Hematopoietic multipotent progenitor cell (in vitro differentiated cells): Measurements from ENCODE around the gene EPC1. TPM values are rescaled to one million over a fixed set of nuclear protein-coding genes. Genes with fewer than 3 reads are reported as not detected.
A peak's percentile ranks its signal among the peaks of the same experiment; 100 is the strongest.
"Not testable (repeated sequence)": the region's sequence is repeated elsewhere in the genome, so short reads cannot be mapped to it uniquely, and the experiment has no call there.

ENCODE experiments used
- DNase-seq, 3 donors: peaks; one replicate each; pipeline ENCODE4 v3.0.0-alpha.2; 2011 to 2015; ENCODE audit warnings: low read depth in 2 of 3, low spot score in 2 of 3
- total RNA-seq: library from RNA; depleted of rRNA; stranded (reverse); fragments of >200 nt; gene quantifications from one replicate; pipeline ENCODE4 v1.2.3, GENCODE V29; 2012

The EPC1 gene, protein sequence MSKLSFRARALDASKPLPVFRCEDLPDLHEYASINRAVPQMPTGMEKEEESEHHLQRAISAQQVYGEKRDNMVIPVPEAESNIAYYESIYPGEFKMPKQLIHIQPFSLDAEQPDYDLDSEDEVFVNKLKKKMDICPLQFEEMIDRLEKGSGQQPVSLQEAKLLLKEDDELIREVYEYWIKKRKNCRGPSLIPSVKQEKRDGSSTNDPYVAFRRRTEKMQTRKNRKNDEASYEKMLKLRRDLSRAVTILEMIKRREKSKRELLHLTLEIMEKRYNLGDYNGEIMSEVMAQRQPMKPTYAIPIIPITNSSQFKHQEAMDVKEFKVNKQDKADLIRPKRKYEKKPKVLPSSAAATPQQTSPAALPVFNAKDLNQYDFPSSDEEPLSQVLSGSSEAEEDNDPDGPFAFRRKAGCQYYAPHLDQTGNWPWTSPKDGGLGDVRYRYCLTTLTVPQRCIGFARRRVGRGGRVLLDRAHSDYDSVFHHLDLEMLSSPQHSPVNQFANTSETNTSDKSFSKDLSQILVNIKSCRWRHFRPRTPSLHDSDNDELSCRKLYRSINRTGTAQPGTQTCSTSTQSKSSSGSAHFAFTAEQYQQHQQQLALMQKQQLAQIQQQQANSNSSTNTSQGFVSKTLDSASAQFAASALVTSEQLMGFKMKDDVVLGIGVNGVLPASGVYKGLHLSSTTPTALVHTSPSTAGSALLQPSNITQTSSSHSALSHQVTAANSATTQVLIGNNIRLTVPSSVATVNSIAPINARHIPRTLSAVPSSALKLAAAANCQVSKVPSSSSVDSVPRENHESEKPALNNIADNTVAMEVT
- total RNA-seq = 70.6 TPM

DNA sequence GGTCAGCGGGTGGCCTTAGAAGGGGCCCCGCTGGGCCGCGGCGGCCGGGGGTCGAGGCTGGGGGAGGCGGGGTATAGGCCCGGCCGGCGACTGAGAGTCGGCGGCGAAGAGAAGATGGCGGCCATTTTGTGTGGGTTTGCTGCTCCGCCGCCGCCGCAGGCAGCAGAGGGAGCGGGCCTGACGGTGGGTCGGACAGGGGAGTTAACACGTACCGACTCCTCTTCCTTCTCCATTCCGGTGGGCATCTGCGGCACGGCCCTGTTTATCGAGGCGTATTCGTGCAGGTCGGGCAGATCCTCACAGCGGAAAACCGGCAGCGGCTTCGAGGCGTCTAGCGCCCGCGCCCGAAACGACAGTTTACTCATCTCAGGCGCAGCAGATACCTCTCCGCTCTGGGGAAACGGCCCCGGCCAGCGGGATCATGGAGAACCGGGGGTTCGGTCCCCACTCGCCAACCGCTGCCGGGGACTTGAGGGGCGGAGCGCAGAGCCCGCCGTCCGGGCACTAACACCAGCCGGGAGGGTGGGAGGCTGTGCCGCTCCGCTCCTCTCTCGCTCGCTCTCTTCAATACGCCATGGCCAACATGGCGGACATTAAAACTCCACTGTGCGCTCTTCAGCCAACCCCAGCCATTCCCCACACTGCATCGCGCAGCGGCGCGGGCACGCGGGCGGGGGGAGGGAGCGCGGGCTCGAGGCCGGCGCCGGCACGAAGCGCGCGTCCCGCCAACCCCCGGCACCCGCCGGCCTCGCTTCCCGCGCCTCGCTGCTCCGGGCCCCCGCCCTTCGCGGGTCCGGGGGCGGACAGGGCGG is at the start of gene EPC1:
TSS of gene EPC1 (minus strand) at position 608 of the 812 bp plus-strand sequence. CDS start at position 365, 243 bp downstream.
- DNase-seq = peak; percentile 86 to 94 (median 91)

DNA sequence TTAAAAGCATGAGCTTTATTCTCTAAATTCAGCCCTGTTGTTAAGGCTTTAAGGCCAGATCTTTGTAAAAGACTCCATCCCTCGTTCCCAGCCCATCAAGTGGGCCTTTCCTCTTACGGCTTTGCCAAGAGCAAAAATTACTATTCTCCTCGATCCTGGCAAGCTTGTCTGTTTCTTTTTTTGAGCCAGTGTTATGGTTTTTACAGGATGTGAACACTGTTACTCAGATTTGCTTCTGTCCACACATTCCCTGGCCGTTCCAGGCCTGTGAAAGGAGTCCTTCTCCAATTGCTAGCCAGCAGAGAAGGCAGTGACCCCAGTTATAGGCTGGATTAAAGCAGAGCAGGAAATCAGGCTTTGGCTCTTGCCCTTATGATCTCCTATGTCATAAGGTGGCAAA is 47.0 kb upstream of the EPC1 start:
- DNase-seq = no peak

DNA sequence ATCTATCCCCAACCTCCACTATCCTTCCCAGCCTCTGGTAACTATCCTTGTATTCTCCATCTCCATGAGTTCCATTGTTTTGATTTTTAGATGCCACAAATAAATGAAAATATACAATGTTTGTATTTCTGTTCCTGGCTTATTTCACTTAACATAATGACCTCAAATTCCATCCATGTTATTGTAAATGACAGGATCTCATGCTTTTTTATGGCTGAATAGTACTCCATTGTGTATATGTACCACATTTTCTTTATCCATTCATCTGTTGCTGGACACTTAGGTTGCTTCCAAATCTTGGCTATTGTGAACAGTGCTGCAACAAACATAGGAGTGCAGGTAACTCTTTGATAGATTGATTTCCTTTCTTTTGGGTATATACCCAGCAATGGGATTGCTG is 45.3 kb upstream of the EPC1 start:
- DNase-seq = not testable (repeated sequence)

DNA sequence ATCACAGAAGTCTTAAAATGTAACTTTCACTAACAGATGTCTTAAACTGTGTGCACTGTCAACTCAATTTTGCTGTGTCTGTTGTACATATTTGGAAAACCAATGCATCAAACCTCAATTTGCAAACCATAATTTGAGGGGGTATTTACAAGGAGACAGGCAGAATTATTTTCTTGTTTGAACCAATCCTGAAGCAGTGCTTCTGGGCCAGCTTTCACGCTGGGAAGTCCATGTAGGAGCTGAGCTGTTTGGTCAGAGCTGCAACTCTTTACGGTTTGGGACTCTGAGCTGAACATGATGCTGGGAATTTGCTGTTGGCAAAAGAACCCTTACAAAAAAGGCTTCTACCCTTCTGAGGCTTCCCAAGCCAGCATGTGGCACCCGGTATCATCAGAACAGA is 43.2 kb upstream of the EPC1 start:
- no peak for DNase-seq

DNA sequence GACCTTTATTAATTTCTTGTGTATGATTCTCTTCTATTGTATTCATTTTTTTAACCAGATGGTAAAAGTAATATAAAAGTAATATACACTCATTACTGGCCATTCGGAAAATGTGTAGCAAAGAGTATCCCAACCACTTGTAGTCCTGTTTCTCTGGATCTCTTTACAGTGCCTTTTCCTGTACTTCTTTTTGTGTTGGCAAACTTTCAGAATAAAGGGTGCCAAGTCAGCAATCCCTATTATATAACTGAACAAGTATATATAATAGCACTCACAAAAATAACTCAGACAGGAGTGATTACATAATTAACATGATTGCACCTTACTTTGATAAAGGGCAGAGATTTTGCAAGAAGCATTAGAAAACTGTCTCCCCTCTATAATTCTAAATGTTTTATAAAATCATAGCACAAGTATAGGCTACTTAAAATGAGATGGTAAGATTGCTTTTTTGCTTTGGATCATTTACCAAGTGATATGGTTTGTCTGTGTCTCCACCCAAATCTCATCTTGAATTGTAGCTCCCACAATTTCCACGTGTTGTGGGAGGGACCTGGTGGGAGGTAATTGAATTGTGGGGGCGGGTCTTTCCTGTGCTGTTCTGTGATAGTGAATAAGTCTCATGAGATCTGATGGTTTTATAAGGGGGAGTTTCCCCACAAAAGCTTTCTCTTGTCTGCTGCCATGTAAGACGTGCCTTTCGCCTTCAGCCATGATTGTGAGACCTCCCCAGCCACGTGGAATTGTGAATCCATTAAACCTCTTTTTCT is 41.5 kb upstream of the EPC1 start:
- DNase-seq = no peak

DNA sequence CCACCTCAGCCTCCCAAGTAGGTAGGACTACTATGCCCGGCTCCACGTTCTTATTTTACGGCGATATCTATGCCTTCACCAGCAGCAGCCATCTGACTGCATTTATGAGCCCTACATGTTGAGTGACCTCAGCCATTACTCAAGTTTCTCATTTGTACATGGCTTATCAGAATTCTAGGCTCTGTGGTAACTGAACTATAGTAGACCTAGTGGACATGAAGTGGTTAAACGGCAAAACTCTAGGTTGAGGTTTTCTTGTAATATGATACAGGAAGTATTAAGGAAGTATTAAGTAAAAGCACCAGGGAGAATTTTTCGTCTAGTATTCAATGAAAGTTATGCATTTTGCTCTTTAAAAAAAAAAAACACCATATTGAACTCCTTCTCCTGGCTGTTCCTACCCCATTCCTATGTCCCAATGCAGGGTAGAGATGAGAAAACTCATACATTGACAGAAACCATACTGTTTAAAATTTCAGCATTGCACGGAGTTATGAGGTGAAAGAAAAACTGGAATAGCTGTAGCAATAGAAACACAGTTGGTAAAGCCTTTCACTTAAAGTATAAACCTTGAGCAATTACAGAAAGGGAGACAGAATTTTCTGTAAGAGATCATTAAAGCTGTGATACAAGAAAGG is 39.8 kb upstream of the EPC1 start:
- DNase-seq = peak in 1 of 3 donors; percentile 25

DNA sequence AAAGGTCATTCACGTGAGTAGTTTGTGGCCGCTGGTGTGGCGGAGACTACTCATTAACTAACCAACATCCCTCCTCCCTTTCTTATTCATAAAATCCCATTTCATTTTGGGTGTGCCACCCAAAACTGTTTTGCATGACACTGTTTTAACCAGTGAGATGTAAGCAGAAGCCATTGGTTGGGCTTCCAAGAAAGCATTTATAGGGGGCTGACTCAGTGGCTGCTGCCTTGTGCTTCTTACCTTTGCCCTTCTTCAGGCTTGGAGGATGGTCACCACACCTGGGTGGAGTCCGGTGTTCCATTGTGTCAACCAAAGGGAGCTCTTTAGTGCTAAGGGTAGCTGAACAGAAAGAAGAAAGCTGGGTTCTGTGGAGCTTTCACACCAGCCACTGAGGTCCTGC is 37.2 kb upstream of the EPC1 start:
- no peak for DNase-seq

DNA sequence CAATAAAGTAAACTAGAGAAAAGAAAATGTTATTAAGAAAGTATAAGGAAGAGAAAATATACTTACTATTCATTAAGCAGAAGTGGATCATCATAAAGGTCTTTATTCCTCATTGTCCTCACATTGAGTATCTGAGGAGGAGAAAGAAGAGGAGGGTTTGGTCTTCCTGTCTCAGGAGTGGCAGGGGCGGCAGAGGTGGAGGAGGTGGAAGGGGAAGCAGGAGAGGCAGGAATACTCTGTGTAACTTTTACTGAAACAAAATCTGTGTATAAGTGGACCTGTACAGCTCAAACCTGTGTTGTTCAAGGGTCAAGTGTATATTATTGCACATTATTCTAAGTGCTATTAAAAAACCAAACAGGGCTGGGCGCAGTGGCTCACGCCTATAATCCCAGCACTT is 34.2 kb upstream of the EPC1 start:
- no peak for DNase-seq

DNA sequence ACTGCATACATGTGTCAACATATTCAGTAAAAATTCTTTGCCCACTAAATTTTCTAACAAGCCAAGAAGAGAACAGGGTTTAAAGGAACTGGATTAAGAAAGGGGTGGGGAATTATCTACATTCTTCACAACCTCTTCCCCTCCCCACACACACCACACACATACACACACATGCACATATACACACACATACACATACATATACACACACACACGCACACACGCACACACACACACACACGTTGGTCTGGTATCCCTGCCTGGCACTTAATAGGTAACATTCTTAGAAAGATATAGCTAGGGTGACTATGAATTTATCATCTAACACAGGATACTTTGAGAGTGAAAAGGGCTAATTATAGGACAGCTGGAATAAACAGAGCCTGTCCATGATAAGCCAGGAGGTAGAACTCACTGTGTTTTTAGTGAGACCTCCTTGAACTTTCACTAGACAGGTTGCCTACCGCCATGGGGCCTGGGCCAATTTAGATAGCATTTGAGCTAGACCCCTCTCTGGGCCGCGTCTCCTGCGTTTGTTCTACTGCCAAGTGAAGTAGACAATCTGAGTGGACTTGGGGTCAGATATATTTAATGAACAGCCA is 33.1 kb upstream of the EPC1 start:
- no peak for DNase-seq

DNA sequence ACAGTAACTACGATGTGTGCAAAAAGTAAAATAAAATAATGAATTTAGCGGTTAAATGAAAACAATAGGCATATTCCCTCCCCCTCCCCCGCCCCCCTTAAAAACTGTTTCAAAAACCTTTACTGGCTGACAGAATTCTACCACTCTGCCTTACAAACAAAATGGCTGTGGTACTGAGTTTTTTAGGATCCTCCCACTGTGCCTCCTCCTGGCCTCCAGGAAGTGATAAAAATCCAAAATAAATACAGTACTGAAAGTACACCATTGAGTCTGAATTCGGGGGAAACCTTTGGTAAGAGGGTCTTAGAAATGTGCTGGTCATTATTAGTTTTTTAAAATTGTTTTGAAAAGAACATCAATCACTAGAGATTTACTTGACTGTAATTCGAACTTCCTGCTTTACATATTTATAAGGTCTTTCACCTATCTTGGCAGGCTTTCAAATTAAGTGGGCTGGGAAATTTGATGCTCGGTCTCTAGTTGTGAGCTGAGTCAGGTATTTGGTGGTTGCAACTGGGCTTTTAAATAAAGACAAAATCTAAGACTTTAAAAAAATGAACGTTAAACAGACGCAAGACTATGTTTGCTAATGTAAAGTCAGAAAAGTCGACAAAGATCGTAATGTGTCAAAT is 32.5 kb upstream of the EPC1 start:
- peak in 2 of 3 donors; percentile 55 to 79 for DNase-seq

DNA sequence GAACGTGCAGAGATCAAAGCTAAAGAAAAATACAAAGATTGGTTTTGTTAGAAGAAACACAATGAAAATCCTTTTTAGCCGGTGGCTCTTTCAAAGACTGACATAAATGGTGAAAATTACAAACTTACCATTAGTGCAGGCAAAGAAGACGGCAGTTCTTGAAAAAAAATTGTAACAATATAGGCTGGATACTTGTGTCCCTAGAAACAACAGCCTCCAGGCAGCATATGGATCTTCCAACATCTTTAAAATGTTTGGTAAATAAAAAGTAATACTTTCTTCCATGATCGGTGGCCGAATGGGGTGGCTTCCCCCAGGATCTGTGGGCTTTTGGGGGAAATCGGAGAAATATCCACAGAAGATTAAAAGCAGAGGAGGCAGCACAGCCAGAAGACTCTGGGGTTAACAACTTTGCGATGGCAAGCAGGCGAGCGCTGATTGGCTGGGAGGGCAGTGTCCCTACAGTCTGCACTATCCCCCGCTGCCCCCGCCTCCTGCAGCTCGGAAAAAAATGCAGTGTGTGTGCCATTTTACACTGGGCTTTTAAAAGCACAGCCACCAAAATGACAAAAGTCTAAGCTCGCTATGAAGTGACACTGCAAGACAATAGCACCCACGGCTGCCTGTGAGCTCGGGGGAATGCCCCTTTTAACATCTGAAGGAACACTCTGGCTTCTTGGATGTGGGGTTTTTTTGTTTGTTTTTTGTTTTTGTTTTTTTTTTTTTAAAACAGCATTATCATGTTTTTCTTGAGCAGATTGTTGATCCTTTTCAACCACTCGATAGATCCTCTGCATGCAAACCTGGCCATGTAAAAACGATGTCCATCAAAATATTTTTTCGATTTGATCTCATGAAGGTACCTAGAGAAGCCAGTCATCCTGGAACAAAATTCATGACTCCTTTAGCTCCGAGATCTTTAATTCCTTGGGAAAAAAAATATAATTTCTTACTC is 31.7 kb upstream of the EPC1 start:
- peak; percentile 71 to 97 (median 91) for DNase-seq

DNA sequence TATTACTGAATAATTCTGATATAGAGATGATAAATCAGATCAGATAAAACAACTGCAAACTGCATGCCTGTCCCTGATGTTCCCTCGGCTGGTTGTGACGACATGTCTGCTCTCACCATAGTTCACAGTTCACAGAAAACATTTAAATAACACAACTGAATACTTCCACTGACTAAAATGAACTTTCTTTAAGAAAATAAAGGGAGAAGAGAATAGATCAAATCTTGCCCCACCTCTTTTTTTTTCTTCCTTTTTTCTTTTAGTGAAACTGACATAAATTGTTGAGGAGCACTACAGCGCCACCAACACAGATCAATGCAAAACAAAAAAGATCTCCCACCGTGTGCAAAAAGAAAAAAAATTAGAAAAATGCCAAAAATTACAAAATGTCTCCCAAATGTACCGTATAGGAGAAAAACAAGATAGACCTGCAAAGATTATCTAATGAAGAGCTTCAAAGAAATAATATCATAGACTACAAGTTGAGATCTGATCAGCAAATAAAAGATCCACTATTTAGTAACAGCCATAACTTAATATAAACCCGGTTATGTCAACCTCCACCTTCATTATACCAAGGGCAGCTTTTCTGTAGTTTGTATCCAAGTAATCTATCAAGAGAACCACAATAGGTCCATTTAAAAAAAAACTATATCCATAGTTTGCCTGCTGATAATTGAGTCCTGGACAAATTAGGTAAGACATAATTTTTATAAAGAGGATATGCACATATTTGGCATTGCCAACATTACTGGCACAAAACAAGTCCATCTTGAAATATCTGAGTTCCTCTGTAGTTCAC is 30.7 kb upstream of the EPC1 start:
- peak in 2 of 3 donors; percentile 53 to 79 for DNase-seq

DNA sequence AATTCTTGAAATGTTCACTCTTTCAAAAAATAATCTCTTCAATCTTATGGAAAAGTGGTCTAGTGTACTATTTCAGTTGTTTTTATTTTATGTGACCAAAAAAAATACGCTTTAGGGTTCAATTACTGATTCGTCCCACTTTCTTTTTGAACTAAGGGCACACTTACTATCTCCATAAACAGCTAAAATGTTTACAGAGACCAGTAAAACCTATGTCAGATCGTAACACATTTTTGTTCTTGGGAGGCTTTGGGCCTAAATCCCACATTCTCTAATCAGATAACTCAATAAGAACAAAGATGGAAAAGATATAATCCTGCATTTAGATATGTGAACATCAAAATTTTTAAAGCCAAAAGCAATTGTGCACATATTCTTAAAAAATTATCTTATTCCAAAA is 29.8 kb upstream of the EPC1 start:
- no peak for DNase-seq

DNA sequence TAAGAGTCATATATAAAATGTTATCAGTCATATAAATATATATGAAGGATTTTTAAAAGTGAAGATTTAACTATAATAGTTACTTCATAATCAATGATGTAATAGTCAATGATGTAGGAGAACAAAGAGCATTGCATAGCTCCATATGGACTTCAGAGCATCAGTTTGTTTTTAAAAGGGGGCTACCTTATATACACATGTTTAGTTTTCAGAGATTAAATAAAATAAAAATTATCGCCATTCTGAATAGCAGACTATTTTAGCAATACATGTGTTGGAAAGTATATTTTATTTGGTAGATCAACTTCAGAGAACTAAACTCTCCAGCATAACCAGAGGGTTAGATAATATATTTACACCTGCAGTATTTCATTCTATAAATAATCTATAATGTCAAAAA is 29.1 kb upstream of the EPC1 start:
- no peak for DNase-seq

DNA sequence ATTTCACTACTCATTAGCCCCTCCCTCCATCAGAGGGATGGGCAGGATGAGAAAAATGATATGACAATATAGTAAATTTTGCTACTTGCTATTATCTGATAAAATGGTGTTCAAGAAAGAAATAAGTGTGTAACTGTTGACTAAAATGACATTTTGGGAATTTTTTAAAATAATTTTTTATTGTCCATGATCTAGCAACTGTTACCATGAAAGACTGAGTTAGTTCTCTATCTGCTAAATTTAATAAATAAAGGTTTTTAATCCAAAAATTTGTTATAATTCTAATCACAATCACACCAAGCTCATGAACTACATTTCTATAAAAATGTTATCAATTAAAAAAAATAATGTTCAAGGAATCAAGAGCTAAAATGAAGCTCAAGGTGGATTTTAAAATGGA is 28.7 kb upstream of the EPC1 start:
- DNase-seq = no peak

DNA sequence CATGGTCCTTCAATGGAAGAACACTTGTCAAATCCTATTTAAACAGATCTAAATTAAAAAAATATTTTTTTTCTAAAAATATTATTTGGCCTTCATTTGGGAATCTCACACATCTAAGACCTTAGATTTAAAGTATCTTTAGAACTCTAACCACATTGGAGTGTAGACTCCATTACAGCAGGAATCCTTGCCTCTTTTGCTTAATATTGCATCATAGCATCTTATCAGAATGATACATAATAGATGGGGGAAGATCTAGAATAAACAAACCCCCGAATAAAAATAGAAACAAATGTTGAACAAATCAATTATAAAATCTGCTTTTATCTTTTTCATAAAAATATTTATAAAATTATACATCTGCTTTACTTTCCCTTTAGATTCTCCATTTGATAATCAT is 27.6 kb upstream of the EPC1 start:
- no peak for DNase-seq

DNA sequence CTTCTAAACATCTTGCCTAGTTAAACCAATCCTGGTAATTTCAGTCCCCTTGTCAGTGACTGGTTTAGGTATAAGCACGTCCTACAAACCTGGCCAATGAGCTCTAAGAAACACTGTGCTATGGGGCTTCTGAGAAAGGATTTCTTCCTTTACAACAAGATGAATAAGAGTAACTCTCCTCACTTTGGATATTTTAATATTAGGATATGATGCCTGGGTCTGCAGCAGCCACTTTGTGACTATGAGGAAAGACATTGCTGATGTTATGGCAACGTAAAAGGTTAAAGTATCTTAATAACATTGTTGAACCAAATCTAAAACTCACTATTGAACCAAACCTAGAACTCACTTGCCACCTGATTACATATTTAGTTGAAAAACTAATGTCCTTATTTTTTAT is 26.5 kb upstream of the EPC1 start:
- DNase-seq = no peak
